GM19193 (cell line): ENCODE results near the gene CREB3L1.

ENCODE experiments used
- POLR2A ChIP-seq: IDR thresholded peaks from 4 replicates; pipeline ENCODE4 v1.6.1; 2011; ENCODE audit not compliant: insufficient read depth, insufficient read length; ENCODE audit errors: extremely low read depth

CREB3L1 gene

DNA sequence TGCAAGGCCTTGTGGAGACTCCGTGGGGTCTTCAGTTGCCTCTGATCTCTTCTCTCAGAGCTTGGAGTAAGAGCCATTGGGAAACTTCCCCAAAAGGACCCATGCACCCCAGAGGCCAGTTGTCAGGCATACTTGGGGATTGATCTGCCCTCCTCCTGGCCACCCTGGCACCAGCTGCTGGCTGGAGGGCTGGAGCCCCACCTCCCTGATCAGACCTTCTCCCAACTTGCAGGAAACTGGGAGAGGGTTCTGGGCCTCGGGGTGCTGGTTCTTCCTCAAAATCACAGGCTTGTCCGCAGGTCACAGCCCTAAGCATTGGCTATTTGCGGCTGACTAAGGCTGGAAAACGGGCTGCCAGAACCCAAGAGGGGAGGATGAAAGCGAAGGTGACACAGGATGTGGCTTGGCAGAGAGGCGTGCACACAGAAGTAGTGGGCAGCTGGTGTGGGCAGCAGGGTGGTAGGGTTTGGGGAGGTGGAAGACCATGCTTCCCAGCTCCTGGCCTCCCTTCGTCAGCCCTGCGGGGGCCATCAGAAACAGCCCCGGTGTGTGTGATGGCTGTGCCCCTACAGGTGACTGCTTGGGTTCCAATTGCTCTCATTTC lies 68.5 kb downstream of the CREB3L1 start:
- no peak for TF ChIP-seq POLR2A

DNA sequence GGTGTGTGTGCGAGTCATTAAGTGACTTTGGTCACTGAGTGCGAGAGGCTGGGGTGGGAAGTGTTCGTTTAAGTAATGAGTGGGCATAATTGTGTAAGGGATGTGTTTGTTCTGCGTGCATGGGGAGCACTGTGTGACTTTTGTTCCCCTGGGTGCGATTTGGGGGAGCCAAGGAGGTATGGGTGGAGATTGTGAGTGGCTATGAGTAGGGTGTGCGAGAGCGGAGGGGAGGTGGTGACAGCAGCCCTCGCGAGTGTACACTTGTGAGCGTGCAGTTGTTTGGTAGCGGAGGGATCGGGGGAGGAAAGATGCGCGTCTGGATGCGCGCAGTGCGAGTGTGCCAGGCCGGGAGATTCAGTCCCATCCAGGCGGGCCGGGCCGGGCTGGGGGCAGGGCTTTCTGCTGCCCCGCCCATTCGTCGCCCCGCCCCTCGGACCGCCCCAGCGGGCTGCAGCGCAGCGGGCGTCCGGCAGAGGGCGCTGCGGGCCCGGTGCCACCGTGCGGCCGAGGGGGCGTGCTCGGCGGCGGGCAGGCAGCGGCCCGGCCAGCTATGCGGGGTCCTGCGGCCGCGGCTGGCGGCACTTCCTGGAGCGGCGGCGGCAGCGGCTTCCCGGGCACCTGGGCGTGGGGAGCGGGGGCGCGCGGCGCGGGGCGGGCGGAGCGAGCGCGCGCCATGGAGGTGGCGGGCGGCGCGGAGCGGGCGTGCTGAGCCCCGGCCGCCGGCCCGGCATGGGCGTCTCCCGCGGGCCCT lies 69.6 kb downstream of the CREB3L1 start, which contains the start of gene DGKZ:
DGKZ (plus strand) TSS at position 578 of the 751 bp plus-strand sequence. CDS start 197 bp downstream, outside the sequence.
- TF ChIP-seq POLR2A: peak; percentile 45

DNA sequence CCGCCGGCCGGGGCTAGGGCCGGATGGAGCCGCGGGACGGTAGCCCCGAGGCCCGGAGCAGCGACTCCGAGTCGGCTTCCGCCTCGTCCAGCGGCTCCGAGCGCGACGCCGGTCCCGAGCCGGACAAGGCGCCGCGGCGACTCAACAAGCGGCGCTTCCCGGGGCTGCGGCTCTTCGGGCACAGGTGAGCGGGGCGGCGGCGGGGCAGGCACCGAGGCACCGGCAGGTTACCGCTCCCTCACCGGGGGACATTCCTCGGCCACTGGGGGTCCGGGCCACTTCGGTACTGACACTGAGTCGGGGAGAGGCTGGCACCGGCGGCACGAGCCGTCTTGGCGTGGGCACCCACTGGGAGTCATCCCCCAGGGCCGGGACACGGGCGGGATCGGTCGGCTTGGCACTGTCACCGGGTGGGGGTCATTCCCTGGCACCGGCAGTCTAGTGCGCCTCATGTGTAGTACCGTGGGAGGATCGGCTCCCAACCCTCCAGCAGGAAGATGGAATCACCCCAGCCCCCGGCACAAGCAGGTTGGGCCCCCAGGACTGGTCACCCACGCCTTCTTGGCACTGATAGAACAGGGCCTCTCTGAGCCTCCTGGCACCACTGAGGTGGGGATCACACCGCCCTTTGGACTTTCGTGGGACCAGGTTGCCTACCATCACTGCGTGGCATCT lies 70.3 kb downstream of the CREB3L1 start:
- TF ChIP-seq POLR2A: no peak

DNA sequence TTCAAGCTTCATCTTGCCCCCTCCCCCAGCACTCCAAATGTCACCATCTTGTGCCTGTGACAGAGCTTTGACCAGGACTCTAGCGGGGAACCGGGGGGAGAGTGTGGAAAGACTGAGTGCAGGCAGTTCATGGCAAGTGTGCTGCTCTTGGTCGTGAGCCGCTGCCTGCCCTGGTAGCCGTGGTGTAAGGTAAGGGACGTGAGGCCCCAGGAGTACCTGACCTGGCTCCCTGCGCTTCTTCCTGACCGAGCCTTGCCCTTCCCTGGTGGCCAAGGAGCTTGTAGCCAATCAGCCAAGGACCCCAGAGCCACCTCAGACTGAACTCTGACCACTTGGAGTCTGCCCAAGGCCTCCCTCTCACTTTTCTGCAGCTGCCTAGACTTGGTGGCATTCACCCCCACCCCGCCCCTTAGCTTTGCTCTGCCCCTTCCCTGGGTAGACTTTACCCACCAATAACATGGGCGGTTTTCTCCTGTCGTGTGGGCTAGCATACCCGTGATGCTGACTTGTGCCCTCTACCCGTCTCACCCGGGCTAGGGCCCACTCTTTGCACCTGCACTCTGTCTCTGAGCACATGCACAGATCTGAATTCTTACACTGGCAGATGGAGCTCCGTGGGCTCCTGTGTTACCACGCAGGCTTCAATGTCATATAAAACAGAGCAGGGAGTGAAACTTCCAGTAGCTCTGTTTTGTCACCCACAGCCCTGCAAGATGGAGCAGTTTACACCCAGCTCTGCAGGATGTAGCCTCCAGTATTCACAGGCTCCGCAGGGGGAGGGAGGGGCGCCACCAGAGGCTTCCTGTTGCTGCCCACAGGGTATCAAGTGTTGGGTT lies 71.3 kb downstream of the CREB3L1 start:
- TF ChIP-seq POLR2A: no peak

DNA sequence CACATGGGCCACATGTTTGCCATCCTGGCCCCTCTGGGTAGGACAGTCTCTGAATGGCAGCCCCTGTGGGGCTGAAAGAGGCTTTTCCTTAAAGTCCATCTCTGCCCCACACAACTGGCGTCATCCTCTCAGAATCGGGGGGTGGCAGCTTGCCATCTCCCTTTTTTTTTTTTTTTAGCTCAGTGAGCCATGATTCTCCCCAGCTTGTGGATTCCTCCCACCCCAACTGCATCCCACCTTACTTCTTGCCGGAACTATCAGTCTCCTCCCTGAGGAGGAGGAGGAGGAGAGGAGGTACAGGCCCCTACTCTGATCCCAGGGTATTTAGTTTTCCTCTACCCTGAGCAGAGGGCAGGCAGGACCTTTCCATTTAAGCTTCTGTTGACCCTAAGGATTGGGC lies 73.2 kb downstream of the CREB3L1 start:
- TF ChIP-seq POLR2A: no peak

DNA sequence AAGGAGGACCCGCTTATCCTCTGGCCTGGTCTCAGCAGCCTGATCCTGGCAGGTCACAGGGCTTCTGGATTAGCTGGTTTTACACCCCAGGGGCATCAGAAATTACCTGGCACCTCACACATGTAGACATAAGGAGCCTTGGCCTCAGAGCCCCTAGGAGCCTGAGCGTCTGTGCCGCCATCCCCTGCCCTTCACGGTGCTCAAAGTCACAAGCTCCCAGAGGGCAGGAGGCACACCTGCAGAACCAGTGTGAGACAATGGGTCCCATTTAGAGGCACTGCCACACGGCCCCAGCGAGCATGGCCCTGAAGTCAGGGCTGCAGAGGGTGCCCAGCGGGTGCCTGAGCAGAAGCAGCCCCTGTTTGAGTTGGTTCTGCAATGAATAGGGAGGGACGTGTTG lies 73.7 kb downstream of the CREB3L1 start:
- no peak for TF ChIP-seq POLR2A

DNA sequence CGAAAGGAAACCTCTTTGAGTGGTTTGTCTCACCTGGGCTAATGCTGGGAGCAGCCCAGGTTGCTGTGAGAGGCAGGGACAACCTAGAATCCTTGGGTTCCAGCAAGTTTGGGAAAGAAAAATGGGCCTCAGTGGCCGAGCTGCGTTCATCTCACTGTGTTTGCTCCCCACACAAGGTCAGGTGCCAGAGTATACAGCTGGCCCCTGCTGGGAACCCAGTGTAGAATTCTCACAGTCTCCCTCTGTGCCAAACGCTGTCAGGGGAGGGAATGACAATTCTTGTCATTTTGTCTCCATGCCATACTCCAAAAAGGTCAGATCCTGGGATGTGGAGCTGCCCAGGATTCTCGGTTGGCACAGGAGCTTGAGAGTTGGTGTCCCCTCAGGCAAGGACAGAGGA lies 74.1 kb downstream of the CREB3L1 start:
- no peak for TF ChIP-seq POLR2A

DNA sequence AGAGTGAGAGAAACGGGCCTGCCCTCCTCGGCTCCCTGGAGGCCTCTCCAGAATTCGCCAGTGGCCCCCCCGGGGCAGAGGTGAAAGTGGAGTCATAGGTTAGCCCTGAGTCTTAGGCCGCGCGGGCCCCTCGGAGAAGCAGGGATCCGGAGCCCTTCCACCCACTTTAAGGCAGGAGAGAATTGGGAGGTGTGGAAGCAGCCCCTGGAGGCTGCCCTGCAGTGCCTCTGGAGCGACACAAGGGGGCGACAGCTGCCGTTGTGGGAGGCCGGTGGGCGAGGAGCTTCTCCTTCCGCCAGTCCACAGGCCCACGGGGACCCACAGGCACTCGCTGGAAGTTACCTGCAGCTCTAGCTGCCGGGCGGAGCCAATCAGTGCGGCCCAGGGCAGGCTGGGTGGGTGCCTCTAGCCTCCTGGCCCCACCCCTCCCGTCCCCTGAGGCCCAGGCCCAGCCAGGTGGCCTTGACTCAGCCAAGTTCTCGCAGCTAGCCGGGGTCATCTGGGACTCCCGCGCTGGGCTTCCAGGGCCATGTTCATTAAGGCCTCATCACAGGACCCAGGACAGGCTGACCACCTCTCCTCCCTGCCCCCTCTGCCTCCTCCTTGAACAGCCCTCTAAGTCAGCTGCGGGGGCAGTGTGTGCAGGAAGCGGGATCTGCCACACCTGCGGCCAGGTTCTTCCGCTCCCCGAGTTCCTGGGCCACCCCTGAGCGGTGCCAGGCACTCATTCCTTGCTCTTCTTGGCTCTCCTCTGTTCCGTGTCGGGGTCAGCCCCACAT lies 74.8 kb downstream of the CREB3L1 start:
- TF ChIP-seq POLR2A: no peak

DNA sequence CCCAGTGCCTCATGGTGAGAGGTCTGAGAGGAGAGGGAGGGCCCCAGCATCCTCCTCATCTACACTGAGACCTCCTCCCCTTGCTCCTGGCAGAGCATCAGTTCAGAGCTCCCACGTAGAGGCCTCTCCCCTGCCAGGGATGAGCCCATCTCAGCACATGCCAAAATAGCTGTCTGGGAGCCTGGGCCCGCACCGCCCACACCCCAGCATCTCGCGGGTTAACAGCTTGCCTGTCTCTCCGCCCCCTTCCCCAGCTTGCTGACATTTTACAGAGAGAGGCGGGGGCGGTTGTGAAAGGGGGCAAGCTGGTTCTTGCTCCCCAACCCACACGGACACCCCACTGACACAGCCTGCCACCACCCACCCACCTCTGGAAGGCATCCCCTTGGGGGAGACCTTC lies 76.2 kb downstream of the CREB3L1 start:
- TF ChIP-seq POLR2A: no peak

DNA sequence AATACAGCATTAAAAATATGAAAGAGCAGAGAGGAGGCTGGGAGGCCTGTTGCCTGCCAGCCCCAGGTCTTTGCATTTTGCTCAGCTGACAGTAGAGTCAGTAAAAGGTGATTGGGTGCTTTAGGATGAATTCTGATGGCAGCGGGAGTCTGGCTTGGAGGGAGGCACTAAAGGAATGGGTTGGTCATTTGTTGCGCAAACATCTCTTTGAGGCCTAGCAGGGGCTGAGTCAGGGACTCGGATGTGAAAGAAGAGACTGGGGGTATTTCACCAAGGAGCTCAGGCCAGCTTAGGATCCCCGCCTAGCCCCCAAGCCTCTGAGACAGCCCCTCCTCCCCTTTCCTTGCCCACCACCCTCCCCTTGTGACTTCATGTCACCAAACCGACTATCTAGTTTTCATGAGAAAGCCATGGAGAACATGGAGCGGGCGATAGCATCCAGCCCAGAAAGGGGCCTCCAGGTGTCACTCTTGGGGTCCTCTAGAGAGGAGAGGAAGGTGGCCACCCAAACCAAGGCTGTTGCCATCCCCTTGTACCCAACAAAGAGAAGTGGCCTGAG lies 79.5 kb downstream of the CREB3L1 start:
- TF ChIP-seq POLR2A: no peak

DNA sequence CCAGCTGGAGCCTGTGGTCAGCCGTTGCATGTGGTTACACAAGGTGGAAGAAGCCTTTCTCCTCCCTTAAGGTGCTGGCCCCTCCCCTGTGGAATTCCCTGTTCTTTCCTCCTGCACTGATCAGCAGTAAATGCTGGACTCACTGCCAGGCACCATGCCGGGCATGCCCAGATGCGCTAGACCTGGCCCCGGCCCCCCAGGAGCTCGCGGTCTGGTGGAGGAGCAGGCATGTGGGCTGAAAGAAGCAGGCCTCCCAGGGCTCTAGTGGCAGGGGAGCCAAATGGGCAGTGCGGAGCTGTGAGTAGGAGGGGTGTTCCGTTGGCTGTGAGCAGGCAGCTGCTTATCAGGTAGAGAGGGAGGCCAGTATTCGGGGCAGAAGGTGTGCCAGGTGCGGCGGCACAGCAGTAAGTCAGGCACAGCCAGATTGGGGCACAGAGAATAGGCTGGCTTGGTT lies 80.0 kb downstream of the CREB3L1 start:
- TF ChIP-seq POLR2A: no peak

DNA sequence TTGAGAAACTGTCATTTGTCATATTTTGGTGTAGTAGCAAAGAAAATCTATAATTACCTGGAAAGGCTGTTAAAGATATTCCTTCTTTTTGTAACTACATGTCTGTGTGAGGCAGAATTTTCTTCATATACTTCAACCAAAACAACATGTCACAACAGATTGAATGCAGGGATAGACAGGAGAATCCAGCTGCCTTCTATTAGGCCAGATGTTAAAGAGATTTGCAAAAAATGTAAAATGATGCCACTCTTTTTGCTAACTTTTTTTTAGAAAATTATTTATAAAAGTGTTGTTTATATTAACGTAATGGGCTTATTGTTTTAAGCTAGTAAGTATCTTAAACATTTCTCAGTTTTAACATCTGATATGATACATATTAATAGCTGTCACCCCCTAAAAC lies 82.5 kb downstream of the CREB3L1 start:
- TF ChIP-seq POLR2A: no peak

DNA sequence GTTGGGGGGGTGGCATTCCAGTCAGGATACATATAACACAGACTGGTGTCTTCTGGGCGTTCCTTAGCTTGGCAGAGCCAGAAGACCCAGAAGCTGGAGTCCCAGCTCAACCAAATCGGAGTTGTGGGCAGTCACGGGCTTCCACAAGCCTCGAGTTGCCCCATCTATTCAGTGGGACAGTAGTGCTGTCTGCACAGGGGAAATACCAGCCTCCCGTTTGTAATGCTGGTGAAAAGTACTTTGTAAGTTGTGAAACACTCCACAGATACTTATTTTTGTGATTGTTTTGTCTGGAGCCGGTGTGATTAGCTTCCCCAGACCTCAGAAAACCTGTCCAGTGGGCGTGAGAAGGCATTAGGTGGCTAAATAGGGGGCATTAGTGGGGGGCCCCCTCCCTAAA lies 83.4 kb downstream of the CREB3L1 start:
- no peak for TF ChIP-seq POLR2A
